Tibial artery (tissue), 4 donors: ENCODE measurements around the gene PBX2.

ENCODE experiments used
- DNase-seq, 2 donors: peaks; one replicate each; pipeline ENCODE4 v3.0.0-alpha.2; 2019
- H3K27ac ChIP-seq, 2 donors: fragments of 200-600 bp; sonication (generic) in 1 of 2; 1 replicate in 1 of 2; 2 replicates in 1 of 2; pipeline ENCODE4 v1.5.1; 2018 to 2019; ENCODE audit warnings: mild to moderate bottlenecking in 1 of 2
- H3K27me3 ChIP-seq, 2 donors: fragments of 200-600 bp; sonication (generic) in 1 of 2; one replicate each; pipeline versions ENCODE4 v1.5.1 to v1.6.0; 2016 to 2019
- H3K36me3 ChIP-seq, 3 donors: fragments of 200-600 bp; sonication (generic) in 2 of 3; one replicate each; pipeline ENCODE4 v1.5.1; 2016 to 2019; ENCODE audit warnings: mild to moderate bottlenecking in 2 of 3
- H3K4me1 ChIP-seq, 4 donors: fragments of 200-600 bp; sonication (generic) in 2 of 4; 1 replicate in 3 of 4; 2 replicates in 1 of 4; pipeline ENCODE4 v1.5.1; 2016 to 2019
- H3K4me3 ChIP-seq, 2 donors: fragments of 200-600 bp; sonication (generic) in 1 of 2; 1 replicate in 1 of 2; 2 replicates in 1 of 2; pipeline ENCODE4 v1.5.1; 2018 to 2019; ENCODE audit warnings: mild to moderate bottlenecking in 2 of 2
- H3K9me3 ChIP-seq, 3 donors: fragments of 200-600 bp; sonication (generic) in 1 of 3; one replicate each; pipeline ENCODE4 v1.5.1; 2016 to 2019
- CTCF ChIP-seq, 2 experiments: fragments of 200-600 bp in 1 of 2; fragments of 450-650 bp in 1 of 2; IDR thresholded peaks; one replicate each; pipeline ENCODE4 v1.5.1; 2017 to 2019; ENCODE audit warnings: antibody characterized with exemption in 2 of 2, mild to moderate bottlenecking in 1 of 2, moderate library complexity in 1 of 2
- intact Hi-C: fragments of 100-400 bp; cut with DNase I; formaldehyde crosslinking; loops from one replicate; pipeline ENCODE4 v1.15.0; 2023; ENCODE audit warnings: low total_unique reads

Gene PBX2

GRCh38 chr6:32140420-32141046, 49.5 kb downstream of the PBX2 start:
- no peaks in the 10 kb centered on the region for H3K27me3 ChIP-seq
- no peaks in the 10 kb centered on the region for H3K4me1 ChIP-seq
- H3K27ac ChIP-seq: no peak overlapping the region
- H3K4me3 ChIP-seq: no peak overlapping the region
- no peak for TF ChIP-seq CTCF (IDR thresholded peaks at IDR 0.05)
- DNase-seq: no peak
- H3K9me3 ChIP-seq: no peaks in the 10 kb centered on the region
- no peaks in the 10 kb centered on the region for H3K36me3 ChIP-seq
- intact Hi-C loops: no loop called here

- no peak overlapping the region for H3K27ac ChIP-seq
- H3K27me3 ChIP-seq: no peaks in the 10 kb centered on the region
- no peak overlapping the region for H3K4me3 ChIP-seq
- no peak for DNase-seq
- intact Hi-C loops: no loop called here
- no peak for TF ChIP-seq CTCF (IDR thresholded peaks at IDR 0.05)
- no peaks in the 10 kb centered on the region for H3K36me3 ChIP-seq
- no peaks in the 10 kb centered on the region for H3K9me3 ChIP-seq
- no peaks in the 10 kb centered on the region for H3K4me1 ChIP-seq
These were observed 50.4 kb downstream of the PBX2 start for GRCh38 chr6:32139590-32139989.

- H3K9me3 ChIP-seq: no peaks in the 10 kb centered on the region
- no peaks in the 10 kb centered on the region for H3K36me3 ChIP-seq
- DNase-seq: no peak
- no peaks in the 10 kb centered on the region for H3K4me1 ChIP-seq
- intact Hi-C loops: no loop called here
- no peaks in the 10 kb centered on the region for H3K27me3 ChIP-seq
- TF ChIP-seq CTCF (IDR thresholded peaks at IDR 0.05): no peak
- no peak overlapping the region for H3K27ac ChIP-seq
- H3K4me3 ChIP-seq: no peak overlapping the region
These were observed 52.5 kb downstream of the PBX2 start for GRCh38 chr6:32137454-32137853.
